Stimulated activated CD8-positive, alpha-beta memory T cell treated with anti-CD3 and anti-CD28 coated beads, Interleukin-7, amount 100 ng/mL, for 24 hours (primary cell): ENCODE results near the gene INTS2.
"Not testable (repeated sequence)": the region's sequence is repeated elsewhere in the genome, so short reads cannot be mapped to it uniquely, and the experiment has no call there.

ENCODE experiments used
- DNase-seq: peaks from one replicate; pipeline ENCODE4 v3.0.0-alpha.2; 2020; ENCODE audit warnings: low read depth

Gene INTS2

DNA sequence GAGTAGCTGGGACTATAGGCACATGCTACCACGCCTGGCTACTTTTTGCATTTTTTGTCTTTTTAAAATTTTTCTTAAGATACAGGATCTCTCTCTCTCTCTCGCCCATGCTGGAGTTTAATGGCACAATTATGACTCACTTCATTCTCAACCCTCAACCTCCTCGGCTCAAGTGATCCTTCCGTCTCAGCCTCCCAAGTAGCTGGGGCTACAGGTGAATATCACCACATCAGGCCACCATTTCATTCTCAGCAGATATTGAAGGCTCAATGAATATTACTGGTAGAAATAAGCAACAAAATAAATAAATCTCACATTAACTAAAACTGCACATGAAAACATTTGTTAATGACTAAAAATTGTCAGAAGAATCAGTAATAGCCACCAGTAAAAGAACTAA is 106.1 kb downstream of the INTS2 start:
- DNase-seq = no peak

DNA sequence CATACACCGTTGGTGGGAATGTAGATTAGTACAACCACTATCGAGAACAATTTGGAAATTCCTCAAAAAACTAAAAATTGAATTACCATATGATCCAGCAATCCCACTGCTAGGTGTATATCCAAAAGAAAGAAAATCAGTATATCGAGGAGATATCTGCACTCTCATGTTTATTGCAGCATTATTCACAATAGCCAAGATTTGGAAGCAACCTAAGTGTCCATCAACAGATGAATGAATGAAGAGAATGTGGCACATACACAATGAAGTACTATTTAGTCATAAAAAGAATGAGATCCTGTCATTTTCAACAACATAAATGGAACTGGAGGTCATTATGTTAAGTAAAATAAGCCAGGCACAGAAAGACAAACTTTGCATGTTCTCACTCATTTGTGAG is 108.5 kb downstream of the INTS2 start:
- not testable (repeated sequence) for DNase-seq

DNA sequence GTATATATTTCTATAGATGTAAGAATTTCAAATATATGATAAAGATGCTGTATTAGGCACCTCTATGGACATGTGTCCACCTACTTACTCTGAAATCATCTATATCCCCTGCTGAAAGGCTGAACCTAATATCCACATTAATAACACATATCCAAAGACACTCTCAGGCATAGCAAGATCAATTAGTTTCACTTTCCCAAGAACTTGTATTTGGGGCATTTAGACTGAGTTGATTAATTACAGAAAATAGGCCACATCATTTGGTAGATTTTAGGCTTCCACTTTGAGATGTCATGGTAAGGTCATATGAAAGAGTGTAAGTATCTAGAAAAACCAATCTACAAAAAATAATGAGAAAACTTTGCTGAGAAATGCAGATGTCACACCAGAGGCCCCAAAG is 109.6 kb downstream of the INTS2 start:
- no peak for DNase-seq

DNA sequence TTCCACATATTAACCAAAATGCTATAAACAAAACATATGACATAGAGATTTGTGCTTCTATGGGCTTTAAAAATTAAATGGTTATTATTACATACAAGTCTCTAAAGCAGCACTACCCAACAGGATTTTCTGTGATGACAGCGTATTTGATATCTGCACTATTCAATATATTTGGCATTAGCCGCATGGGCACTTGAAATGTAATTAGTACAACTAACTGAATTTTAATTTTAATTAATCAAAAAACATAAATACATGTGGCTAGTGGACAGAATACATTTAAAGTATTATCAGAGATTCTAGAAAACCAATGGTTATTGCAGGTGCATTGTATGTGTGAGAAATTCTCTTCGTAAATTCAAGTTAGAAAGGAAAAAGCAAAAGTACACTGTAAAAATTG is 110.3 kb downstream of the INTS2 start:
- DNase-seq = no peak

DNA sequence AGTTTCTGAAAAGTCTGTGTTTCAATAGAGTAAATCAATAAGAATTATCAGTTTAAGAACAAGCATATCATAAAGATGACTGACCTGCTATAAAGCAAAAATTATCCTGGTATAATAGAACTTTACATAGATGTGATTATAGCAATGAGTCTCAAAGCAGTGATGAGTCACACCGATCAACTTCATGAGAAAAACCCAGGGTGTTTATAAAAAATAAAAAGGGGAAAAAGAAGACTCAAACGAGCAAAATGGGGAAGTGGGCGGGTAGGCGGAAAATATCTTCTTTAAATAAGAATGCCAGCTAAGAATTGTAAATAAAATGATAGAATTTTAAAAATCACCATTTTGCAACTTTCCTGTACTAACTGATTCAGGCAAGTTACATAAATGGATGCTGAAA is 111.2 kb downstream of the INTS2 start:
- no peak for DNase-seq

DNA sequence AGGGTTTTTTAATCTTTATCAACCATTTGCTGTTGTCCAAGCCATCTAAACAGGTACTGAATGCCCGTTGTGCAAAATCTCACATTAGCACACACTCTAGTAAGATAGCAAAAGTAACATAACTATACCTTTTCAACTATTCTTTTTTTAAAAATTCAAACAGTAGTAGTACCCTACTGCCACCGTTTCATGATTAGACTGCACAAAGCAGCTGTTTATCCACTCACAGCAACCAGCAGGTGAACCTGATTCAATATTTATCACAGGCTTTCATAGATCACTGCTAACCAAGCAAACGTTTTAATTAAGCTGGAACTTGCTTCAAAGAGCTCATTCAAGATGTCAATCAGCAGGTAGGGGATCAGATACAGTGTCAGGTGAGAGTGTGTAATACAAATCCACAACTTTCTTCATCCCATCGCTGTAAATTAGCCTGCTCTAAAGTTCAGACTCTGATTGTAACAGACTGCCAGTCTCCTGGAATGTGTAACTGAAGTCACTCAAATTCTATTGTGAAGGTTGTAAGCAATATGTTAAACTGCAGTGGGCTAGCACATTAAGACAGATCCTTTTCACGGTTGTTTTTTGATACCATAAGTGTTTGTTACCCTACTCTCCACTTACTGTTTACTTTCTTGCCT is 111.8 kb downstream of the INTS2 start:
- no peak for DNase-seq
